NCI-H524 treated with DMSO at 0.1 percent for 48 hours (cell line): ENCODE results near the gene FAM124B.

ENCODE experiments used
- DNase-seq: peaks from one replicate; lab custom pipeline; 2025; lab: John Stamatoyannopoulos, UW

FAM124B gene, protein sequence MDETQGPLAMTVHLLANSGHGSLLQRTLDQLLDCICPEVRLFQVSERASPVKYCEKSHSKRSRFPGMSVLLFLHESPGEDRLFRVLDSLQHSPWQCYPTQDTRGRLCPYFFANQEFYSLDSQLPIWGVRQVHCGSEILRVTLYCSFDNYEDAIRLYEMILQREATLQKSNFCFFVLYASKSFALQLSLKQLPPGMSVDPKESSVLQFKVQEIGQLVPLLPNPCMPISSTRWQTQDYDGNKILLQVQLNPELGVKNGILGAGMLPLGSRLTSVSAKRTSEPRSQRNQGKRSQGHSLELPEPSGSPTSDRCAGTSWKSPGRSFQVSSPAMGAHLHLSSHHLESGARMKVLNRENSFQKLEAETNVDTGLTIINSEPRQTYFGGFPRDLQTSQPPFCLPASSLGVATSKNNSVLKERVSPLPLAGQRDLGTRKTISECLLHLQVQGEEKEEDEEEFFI

DNA sequence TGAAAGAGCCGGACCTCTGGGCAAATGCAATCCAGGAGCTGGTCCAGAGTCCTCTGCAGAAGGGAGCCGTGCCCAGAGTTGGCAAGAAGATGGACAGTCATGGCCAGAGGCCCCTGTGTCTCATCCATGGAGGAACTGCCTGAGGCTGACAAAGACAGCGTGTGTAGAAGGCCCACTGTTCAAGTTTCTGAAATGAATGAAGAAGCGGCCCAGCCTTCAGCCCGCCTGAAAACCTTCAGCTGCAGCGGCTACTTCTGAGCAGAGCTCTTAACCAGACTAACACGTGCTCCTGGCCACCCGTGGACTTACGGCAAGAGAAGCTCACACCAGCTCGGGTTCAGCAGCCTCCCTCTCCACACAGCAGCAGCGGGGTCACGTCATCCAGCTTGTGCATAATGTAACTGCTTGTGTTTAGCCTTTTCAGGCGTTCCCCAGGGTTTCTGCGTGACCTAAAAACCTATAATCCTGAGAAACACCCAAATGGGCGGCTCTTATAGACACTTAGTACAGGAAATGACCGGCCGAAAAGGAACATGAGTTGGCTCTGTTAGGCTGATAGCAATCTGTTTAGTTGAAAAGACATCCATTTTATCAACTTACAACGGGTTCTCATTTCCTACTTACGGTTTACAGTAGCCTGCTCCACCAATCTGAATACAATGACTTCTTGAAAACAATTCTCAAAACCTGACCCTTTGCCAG is at the start of gene FAM124B:
FAM124B (minus strand) TSS at position 467 of the 702 bp plus-strand sequence; CDS start at position 128, 339 bp downstream.
- DNase-seq = no peak

DNA sequence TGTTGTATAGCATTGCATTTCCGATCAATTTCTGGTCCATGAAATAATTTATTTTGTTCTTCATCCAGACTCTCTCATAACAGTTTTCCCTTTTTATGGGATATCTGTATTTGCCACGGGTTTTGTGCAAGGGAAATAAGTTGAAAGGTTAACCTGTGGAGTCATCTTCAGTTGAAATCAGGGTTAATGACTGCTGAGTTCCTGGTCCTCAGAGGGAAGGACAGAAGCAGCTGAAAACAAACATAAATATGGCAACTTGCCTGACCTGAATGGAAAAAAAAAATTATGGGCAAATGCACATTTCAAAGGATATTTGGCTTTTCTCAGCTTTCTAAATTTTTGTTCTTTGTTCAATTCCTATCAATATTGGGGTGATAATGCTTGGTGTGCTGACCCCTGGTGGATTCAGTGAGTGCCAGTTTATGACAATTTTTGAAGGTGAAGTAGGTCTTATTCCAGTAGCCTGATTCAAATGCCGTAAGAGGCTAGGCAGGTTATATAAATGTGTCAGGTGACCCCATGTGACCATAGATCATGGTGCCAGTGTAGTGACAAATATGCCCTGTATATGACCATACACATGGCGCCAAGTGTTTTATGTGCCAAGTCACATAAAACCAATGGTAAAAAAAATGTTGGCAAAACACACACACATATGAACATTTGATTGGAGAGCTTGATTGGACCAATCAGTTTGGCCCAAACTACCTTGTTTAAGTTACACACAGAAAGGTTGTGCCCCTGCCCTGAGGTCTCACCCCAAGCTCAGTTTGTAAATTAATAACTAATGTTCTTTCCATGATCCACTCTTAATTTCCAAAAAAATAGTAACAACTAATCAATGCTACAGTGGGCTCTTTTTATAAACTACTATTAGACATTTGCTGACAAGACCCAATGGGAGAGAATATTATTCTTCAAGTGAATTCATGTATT is 47.6 kb upstream of the FAM124B start:
- DNase-seq = no peak

GRCh38 chr2:224448236-224448635 is 46.3 kb upstream of the FAM124B start:
- DNase-seq = no peak

- no peak for DNase-seq
Observed at GRCh38 chr2:224444783-224445182, 42.9 kb upstream of the FAM124B start.

GRCh38 chr2:224444021-224444420 is 42.1 kb upstream of the FAM124B start:
- no peak for DNase-seq

DNA sequence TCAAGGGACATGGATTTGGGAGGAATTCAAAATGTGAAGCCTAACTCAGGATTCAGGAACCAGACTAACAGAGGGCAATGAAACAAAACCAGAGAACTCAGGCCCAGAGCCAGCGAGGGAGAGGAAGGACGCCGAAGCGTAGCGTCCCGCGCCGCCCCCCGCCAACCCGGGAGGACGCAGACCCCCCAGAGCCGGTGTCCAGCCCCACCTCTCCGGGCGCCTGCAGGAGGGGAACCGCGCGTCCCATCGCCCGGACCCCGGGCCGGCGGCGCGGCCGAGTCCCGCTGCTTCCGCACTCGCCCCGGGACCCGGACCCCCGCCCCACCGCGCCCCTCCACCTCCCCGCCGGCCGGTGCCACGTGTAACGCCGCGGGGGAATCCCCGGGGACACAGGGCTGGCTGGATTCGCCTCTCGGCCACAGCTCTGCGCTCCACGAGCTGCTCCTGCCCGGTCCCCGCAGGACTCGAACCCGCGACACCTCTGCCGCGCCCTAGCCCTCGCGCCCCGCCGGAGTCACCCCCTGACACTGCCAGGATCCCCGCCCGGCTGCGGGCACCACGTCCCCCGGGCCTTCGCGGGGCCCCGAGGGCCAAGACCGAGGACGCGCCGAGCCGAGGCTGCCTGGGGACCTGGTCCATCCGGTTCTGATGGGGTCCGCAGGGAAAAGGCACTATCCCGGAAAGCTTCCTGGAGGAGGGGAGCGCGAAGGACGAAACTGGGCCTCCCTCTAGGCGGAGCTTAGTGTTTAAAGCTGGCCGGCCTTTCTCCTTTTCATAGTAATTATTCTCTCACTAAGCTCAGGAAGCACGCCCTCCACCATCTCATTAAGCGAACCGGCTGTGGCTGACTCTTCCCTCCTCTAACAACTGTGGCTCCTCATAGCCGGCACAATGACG is 40.4 kb upstream of the FAM124B start:
- no peak for DNase-seq

DNA sequence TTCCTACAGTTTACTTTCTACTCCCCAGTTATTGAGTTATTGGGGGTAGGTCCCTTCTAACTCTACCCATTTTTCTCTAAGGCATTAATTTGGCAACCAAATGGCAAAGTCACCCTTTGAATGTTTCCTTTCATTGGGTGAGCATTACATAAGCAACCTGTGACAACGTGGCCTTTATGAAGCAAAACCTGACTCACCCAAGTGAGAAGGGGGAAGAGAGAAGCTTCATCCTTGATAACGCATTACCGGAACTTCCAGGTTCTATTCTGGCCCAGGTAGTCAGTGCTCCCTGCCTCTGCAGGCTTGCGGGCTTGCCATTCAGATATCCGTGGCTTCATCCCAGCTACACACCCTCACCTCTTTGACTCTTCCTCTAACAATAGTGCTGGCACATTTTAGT is 39.1 kb upstream of the FAM124B start:
- no peak for DNase-seq

GRCh38 chr2:224438726-224439125 is 36.8 kb upstream of the FAM124B start:
- no peak for DNase-seq

- no peak for DNase-seq
Observed at GRCh38 chr2:224436634-224437033, 34.7 kb upstream of the FAM124B start.

DNA sequence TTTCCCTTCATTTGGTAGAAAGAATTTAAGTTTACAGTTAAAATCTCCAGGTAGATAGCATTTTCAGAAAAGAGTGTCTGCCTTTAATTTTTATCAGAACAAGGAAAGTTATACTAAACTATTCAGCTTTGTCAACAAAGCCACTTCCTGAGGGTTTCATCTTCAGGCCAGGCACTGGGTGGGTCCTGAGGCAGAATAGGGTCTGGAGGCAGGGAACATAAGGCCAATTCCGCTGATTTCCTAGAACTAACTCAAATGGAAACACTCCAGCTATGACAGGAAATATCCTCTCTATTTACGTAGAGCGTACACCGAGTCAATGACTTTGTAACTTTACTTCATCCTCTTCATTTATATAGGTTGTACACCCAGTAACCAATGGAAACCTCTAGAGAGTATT is 32.7 kb upstream of the FAM124B start:
- no peak for DNase-seq

DNA sequence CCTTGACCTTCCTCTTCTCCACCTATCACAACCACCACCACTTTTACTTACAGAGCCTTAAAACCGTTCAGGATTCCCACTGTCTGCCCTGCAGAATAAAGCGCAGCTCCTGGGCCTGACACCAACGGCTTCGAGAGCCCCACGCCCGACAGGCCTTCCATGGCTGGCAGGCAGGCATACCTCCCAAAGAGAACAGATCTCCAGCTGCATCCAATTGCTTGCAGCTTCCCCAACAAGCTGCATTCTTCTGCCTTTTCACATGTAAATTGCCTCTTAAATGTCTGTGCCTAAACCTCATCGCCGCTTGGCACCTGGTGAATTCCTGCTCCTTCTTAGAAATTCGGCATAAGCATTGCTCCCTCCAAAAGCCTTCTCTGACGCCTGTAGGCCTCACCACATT is 31.5 kb upstream of the FAM124B start:
- no peak for DNase-seq

- DNase-seq = no peak
Observed at GRCh38 chr2:224432003-224432579, 30.2 kb upstream of the FAM124B start.

DNA sequence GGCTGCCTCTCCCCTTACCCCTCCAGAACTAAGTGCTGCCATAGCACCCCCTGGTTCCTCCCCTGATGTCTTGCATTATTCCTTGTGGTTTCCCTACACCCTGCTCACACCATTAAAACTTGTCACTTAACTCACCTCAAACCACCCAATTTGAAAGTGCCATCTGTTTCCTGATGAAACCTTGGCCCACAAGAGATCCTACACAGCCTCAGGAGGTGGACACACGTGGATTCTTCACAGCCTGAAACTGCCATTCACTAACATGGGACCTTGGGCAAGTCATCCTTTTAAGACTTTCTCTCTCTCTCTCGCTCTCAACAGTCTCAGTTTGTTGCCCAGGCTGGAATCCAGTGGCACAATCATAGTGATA is 27.5 kb upstream of the FAM124B start:
- no peak for DNase-seq

- DNase-seq = no peak
Observed at GRCh38 chr2:224428787-224429440, 27.0 kb upstream of the FAM124B start.

DNA sequence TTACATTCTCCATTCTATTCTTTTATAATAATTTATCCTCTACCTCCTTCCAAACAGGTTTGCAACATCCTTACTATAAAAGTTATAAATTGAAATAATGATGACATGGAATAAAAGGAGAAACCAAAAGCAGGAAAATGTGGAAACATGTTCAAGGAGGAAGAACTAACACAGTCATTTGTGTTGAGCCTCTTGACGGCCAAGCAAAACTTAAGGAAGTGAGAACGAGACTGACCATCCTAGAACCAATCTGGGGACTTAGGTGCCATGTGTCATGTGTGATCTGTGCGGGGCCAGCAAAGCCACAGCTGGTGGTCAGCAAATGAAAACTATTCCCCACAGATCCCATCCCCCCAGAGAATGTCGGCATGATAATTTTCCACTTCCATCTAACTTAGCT is 25.6 kb upstream of the FAM124B start:
- no peak for DNase-seq

- no peak for DNase-seq
Observed at GRCh38 chr2:224426656-224427055, 24.7 kb upstream of the FAM124B start.

DNA sequence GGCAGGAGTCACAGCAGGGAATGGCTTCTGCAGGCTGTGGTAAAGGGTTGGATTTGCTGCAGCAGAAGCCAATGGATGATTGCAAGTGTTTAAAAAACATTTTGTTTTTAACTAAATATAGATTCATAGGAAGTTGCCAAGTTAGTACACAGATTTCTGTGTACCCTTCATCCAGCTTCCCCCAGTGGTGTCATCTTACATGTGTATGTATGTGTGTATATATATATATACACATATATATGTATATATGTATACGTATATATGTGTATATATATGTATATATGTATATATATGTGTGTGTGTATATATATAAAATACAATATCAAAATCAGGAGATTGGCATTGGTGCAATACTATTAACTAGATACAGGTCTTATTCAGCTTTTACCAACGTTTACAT is 19.2 kb upstream of the FAM124B start:
- DNase-seq = no peak

DNA sequence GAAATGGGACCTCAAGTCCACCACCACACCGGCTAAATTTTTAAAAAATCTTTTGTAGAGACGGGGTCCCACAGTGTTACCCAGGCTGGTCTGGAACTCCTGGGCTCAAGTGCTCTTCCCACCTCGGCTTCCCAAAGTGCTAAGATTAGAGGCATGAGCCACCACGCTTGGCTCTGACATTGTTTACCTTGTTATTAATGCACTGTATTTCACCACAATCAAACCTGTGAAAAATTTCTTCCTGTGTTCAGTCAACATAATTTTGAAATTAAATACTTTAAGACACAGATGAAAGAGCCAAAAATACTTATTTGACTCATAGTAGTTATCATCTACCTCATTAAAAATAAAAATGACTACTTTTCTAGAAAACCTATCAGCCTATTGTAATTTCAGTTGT is 16.0 kb upstream of the FAM124B start:
- no peak for DNase-seq

DNA sequence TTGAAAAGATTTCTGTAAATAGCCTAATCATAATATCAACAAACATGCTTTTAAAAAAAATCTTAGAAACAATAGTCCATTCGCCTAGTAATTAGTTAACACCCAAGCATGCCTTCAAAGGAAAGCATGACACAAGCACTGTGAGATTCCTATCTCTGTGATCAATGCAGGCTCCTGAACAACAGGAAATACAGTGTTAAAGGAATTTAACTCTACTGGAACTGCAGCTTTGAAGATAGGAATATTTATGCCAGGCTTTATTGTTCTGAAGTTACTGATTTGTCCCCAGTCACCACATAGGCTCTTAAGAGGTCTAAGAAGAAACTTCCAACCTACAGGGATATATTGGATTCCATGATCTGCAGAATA is 15.4 kb upstream of the FAM124B start:
- DNase-seq = no peak

- DNase-seq = no peak
Observed at GRCh38 chr2:224416656-224417360, 14.9 kb upstream of the FAM124B start.
